ENCODE measurements around the gene CACNA2D1.
"Not testable (repeated sequence)": the region's sequence is repeated elsewhere in the genome, so short reads cannot be mapped to it uniquely, and the experiment has no call there.

The CACNA2D1 gene

GRCh38 chr7:82389876-82390275, 53.7 kb downstream of the CACNA2D1 start:
- no peak for DNase-seq

GRCh38 chr7:82388138-82388537, 55.4 kb downstream of the CACNA2D1 start:
- no peak for DNase-seq

- DNase-seq = not testable (repeated sequence)
These were observed 57.0 kb downstream of the CACNA2D1 start for GRCh38 chr7:82386571-82386970.

- no peak for DNase-seq
These were observed 58.8 kb downstream of the CACNA2D1 start for GRCh38 chr7:82384779-82385178.

GRCh38 chr7:82384051-82384464, 59.5 kb downstream of the CACNA2D1 start:
- DNase-seq = no peak

- DNase-seq = no peak
These were observed 61.3 kb downstream of the CACNA2D1 start for GRCh38 chr7:82382276-82382675.

- no peak for DNase-seq
These were observed 66.8 kb downstream of the CACNA2D1 start for GRCh38 chr7:82376739-82377138.

- DNase-seq = no peak
These were observed 67.9 kb downstream of the CACNA2D1 start for GRCh38 chr7:82375713-82376112.

- no peak for DNase-seq
These were observed 68.4 kb downstream of the CACNA2D1 start for GRCh38 chr7:82375129-82375528.

- no peak for DNase-seq
These were observed 69.5 kb downstream of the CACNA2D1 start for GRCh38 chr7:82373926-82374635.

- DNase-seq = no peak
These were observed 78.9 kb downstream of the CACNA2D1 start for GRCh38 chr7:82364671-82365070.

GRCh38 chr7:82364048-82364447, 79.5 kb downstream of the CACNA2D1 start:
- no peak for DNase-seq

GRCh38 chr7:82362129-82362706, 81.4 kb downstream of the CACNA2D1 start:
- no peak for DNase-seq

- DNase-seq = no peak
These were observed 82.8 kb downstream of the CACNA2D1 start for GRCh38 chr7:82360591-82361368.

GRCh38 chr7:82359426-82359825, 84.2 kb downstream of the CACNA2D1 start:
- no peak for DNase-seq

- DNase-seq = no peak
These were observed 84.7 kb downstream of the CACNA2D1 start for GRCh38 chr7:82358923-82359322.

GRCh38 chr7:82358009-82358578, 85.5 kb downstream of the CACNA2D1 start:
- no peak for DNase-seq

GRCh38 chr7:82348251-82348650, 95.3 kb downstream of the CACNA2D1 start:
- DNase-seq = no peak

- no peak for DNase-seq
These were observed 95.8 kb downstream of the CACNA2D1 start for GRCh38 chr7:82347808-82348207.

- no peak for DNase-seq
These were observed 97.7 kb downstream of the CACNA2D1 start for GRCh38 chr7:82345886-82346285.

- no peak for DNase-seq
These were observed 99.9 kb downstream of the CACNA2D1 start for GRCh38 chr7:82343716-82344115.

- no peak for DNase-seq
These were observed 103.6 kb downstream of the CACNA2D1 start for GRCh38 chr7:82339958-82340357.

GRCh38 chr7:82335927-82336326, 107.7 kb downstream of the CACNA2D1 start:
- DNase-seq = no peak

- DNase-seq = no peak
These were observed 108.6 kb downstream of the CACNA2D1 start for GRCh38 chr7:82335001-82335400.

Measured in stimulated activated CD4-positive, alpha-beta T cell treated with anti-CD3 and anti-CD28 coated beads, Interleukin-15, amount 100 ng/mL, for 24 hours (primary cell).